HepG2 (cell line): ENCODE data around the gene IGF2BP3. TPM values are rescaled to one million over a fixed set of nuclear protein-coding genes. Genes with fewer than 3 reads are reported as not detected.

ENCODE experiments used
- ATRX ChIP-seq: sonication (generic); formaldehyde crosslinking; IDR thresholded peaks from 2 replicates; pipeline ENCODE4 v1.4.0; 2020; ENCODE audit warnings: missing genetic modification reagents, borderline replicate concordance
- CCDC6 ChIP-seq: sonication (generic); formaldehyde crosslinking; IDR thresholded peaks from 2 replicates; pipeline ENCODE4 v1.8.1; 2022; ENCODE audit warnings: mild to moderate bottlenecking, missing genetic modification reagents, moderate library complexity
- GMEB2 ChIP-seq: IDR thresholded peaks from 2 replicates; pipeline ENCODE4 v1.6.1; 2016; ENCODE audit warnings: missing biosample characterization, missing genetic modification reagents, low read depth
- KAT2B ChIP-seq: fragments of 150-350 bp; IDR thresholded peaks from 2 replicates; pipeline ENCODE4 v1.6.1; 2014; ENCODE audit warnings: low read depth, low read length, borderline replicate concordance
- KAT8 ChIP-seq: IDR thresholded peaks from 2 replicates; pipeline ENCODE4 v1.6.1; 2016; ENCODE audit warnings: missing genetic modification reagents, missing compliant biosample characterization
- KDM3A ChIP-seq: IDR thresholded peaks from 2 replicates; pipeline ENCODE4 v1.6.1; 2018; ENCODE audit warnings: low read depth, missing compliant biosample characterization
- KLF15 ChIP-seq: sonication (generic); formaldehyde crosslinking; IDR thresholded peaks from 2 replicates; pipeline ENCODE4 v1.8.1; 2023; ENCODE audit warnings: borderline replicate concordance, mild to moderate bottlenecking, inconsistent platforms, missing genetic modification reagents, mixed read lengths
- NR2F6 ChIP-seq, 2 experiments: IDR thresholded peaks; 2 replicates each; pipeline ENCODE4 v1.6.1; 2016; ENCODE audit warnings: antibody characterized with exemption in 1 of 2, mild to moderate bottlenecking in 1 of 2
- PBX3 ChIP-seq: sonication (generic); formaldehyde crosslinking; IDR thresholded peaks from 2 replicates; pipeline ENCODE4 v1.8.1; 2023; ENCODE audit warnings: missing genetic modification reagents, inconsistent platforms, borderline replicate concordance
- SIX1 ChIP-seq: sonication (generic); formaldehyde crosslinking; IDR thresholded peaks from 2 replicates; pipeline ENCODE4 v1.4.0; 2020; ENCODE audit warnings: missing genetic modification reagents, borderline replicate concordance
- SYNCRIP ChIP-seq: fragments of 200-400 bp; formaldehyde crosslinking; IDR thresholded peaks from 2 replicates; pipeline ENCODE4 v1.6.1; 2018; ENCODE audit warnings: mild to moderate bottlenecking, low read depth, low read length; ENCODE audit not compliant: insufficient read depth
- TBX3 ChIP-seq: fragments of 450-650 bp; IDR thresholded peaks from 2 replicates; pipeline ENCODE4 v1.6.1; 2017; ENCODE audit warnings: antibody characterized with exemption, mild to moderate bottlenecking, inconsistent platforms, borderline replicate concordance
- ZBTB37 ChIP-seq: sonication (generic); formaldehyde crosslinking; IDR thresholded peaks from 2 replicates; pipeline ENCODE4 v1.4.0; 2020; ENCODE audit warnings: mild to moderate bottlenecking, missing genetic modification reagents
- ZBTB39 ChIP-seq: sonication (generic); formaldehyde crosslinking; IDR thresholded peaks from 2 replicates; pipeline ENCODE4 v1.5.0; 2020; ENCODE audit warnings: missing genetic modification reagents
- ZKSCAN8 ChIP-seq: IDR thresholded peaks from 2 replicates; pipeline ENCODE4 v1.6.1; 2016; ENCODE audit warnings: borderline replicate concordance, missing genetic modification reagents, missing compliant biosample characterization
- ZNF337 ChIP-seq: sonication (generic); formaldehyde crosslinking; IDR thresholded peaks from 2 replicates; pipeline ENCODE4 v1.5.1; 2020; ENCODE audit warnings: missing genetic modification reagents, low read depth, mild to moderate bottlenecking, borderline replicate concordance
- ZNF362 ChIP-seq: sonication (generic); formaldehyde crosslinking; IDR thresholded peaks from 2 replicates; pipeline ENCODE4 v1.4.0; 2020; ENCODE audit warnings: missing genetic modification reagents, mild to moderate bottlenecking, borderline replicate concordance
- ZNF501 ChIP-seq: sonication (generic); formaldehyde crosslinking; IDR thresholded peaks from 2 replicates; pipeline ENCODE4 v1.5.1; 2020; ENCODE audit warnings: mild to moderate bottlenecking, moderate library complexity, missing genetic modification reagents
- ZNF75D ChIP-seq: sonication (generic); formaldehyde crosslinking; IDR thresholded peaks from 2 replicates; pipeline ENCODE4 v1.8.1; 2023; ENCODE audit warnings: missing genetic modification reagents, mild to moderate bottlenecking, borderline replicate concordance
- ZSCAN31 ChIP-seq: sonication (generic); formaldehyde crosslinking; IDR thresholded peaks from 2 replicates; pipeline ENCODE4 v1.5.0; 2020; ENCODE audit warnings: low read depth, mild to moderate bottlenecking, missing genetic modification reagents
- polyA plus RNA-seq, 8 experiments: library from polyadenylated mRNA; depleted of rRNA in 3 of 8; stranded (reverse) in 7 of 8; unstranded in 1 of 8; fragments of >200 nt; fragmentation: Illumina TruSeq in 4 of 8; extraction: Trizol in 4 of 8; gene quantifications; 2 replicates each; pipeline versions ENCODE4 v1.2.1 to v1.2.3, GENCODE V29; 2011 to 2016; ENCODE audit warnings: low read depth in 4 of 8, missing spikeins in 1 of 8, mixed read lengths in 1 of 8; ENCODE audit not compliant: insufficient read depth in 1 of 8
- total RNA-seq, 5 experiments: library from RNA; depleted of rRNA; stranded (reverse); fragments of >200 nt; fragmentation: Illumina TruSeq; extraction: Trizol; gene quantifications; 2 replicates each; pipeline ENCODE4 v1.2.3, GENCODE V29; 2016; ENCODE audit warnings: low read depth in 1 of 5

IGF2BP3 gene
- total and polyA plus RNA-seq, 2 of the 13 experiments (the other 11 are each of a cell fraction or from before 2014, with no cell fraction given) = 37.7 to 39.5 TPM

- TF ChIP-seq PBX3 (CRISPR knock-in tag) = 0 out of 2 replicates have a peak, but pooled peaks have one; percentile 47
- TF ChIP-seq ZSCAN31 (CRISPR knock-in tag) = peak; percentile 95
- no peak for TF ChIP-seq TBX3
- peak; percentile 74; the same call in 1 of the 2 replicates for TF ChIP-seq ZNF362
- TF ChIP-seq KDM3A = peak; percentile 87; the same call in 1 of the 2 replicates
- peak; percentile 10; the same call in 1 of the 2 replicates for TF ChIP-seq NR2F6 (IDR thresholded peaks at IDR 0.05)
- TF ChIP-seq NR2F6 (CRISPR knock-in tag; IDR thresholded peaks at IDR 0.05) = no peak
- TF ChIP-seq CCDC6 (CRISPR knock-in tag) = peak; percentile 80
- no peak for TF ChIP-seq SYNCRIP
- peak; percentile 99 for TF ChIP-seq ZNF501 (CRISPR knock-in tag)
- TF ChIP-seq ZNF75D (CRISPR knock-in tag) = no peak
- no peak for TF ChIP-seq ZBTB39
- no peak for TF ChIP-seq ZNF337 (CRISPR knock-in tag)
- peak; percentile 92 for TF ChIP-seq KAT8
- 0 out of 2 replicates have a peak, but pooled peaks have one; percentile 43 for TF ChIP-seq KLF15
- 0 out of 2 replicates have a peak, but pooled peaks have one; percentile 27 for TF ChIP-seq GMEB2 (CRISPR knock-in tag)
- 0 out of 2 replicates have a peak, but pooled peaks have one; percentile 8 for TF ChIP-seq SIX1 (CRISPR knock-in tag)
- no peak for TF ChIP-seq KAT2B
- TF ChIP-seq ATRX (CRISPR knock-in tag) = no peak
- TF ChIP-seq ZKSCAN8 (CRISPR knock-in tag) = no peak
- no peak for TF ChIP-seq ZBTB37 (CRISPR knock-in tag)
Measured at GRCh38 chr7:23298885-23299769, 171.2 kb downstream of the IGF2BP3 start, which contains the start of gene MALSU1 (continued).
